GM18861 (cell line): ENCODE results near the gene PAPOLB.

ENCODE experiments used
- ATAC-seq: cut with Tn5 transposase; IDR thresholded peaks from one replicate; pipeline ENCODE4 v1.9.1; 2021; ENCODE audit not compliant: unreplicated experiment

PAPOLB gene

GRCh38 chr7:4842319-4843064 is 19.3 kb downstream of the PAPOLB start:
- no peak for ATAC-seq

- no peak for ATAC-seq
These were observed 20.0 kb downstream of the PAPOLB start for GRCh38 chr7:4841836-4842235.

- ATAC-seq = no peak
These were observed 20.6 kb downstream of the PAPOLB start for GRCh38 chr7:4841007-4841784.

GRCh38 chr7:4840079-4840501 is 21.7 kb downstream of the PAPOLB start:
- ATAC-seq = no peak

- ATAC-seq = no peak
These were observed 23.1 kb downstream of the PAPOLB start for GRCh38 chr7:4838626-4839334.

- ATAC-seq = no peak
These were observed 23.8 kb downstream of the PAPOLB start for GRCh38 chr7:4837803-4838625.

- no peak for ATAC-seq
These were observed 24.6 kb downstream of the PAPOLB start for GRCh38 chr7:4837041-4837802.

GRCh38 chr7:4836206-4836661 is 25.6 kb downstream of the PAPOLB start:
- no peak for ATAC-seq

GRCh38 chr7:4835398-4836205 is 26.2 kb downstream of the PAPOLB start:
- no peak for ATAC-seq

GRCh38 chr7:4834601-4835397 is 27.0 kb downstream of the PAPOLB start:
- no peak for ATAC-seq

GRCh38 chr7:4833691-4834600 is 27.9 kb downstream of the PAPOLB start:
- no peak for ATAC-seq

GRCh38 chr7:4833176-4833575 is 28.7 kb downstream of the PAPOLB start:
- no peak for ATAC-seq

GRCh38 chr7:4832711-4833110 is 29.1 kb downstream of the PAPOLB start:
- no peak for ATAC-seq

GRCh38 chr7:4831723-4832495 is 29.9 kb downstream of the PAPOLB start:
- no peak for ATAC-seq

- no peak for ATAC-seq
These were observed 31.7 kb downstream of the PAPOLB start for GRCh38 chr7:4830176-4830575.

- ATAC-seq = no peak
These were observed 33.0 kb downstream of the PAPOLB start for GRCh38 chr7:4828720-4829383.
